OCI-LY1 (cell line): Measurements from ENCODE around the gene VTI1A.

ENCODE experiments used
- H2AFZ ChIP-seq: fragments of 200-600 bp; sonication (generic), shearing (Covaris generic); 2 replicates; pipeline ENCODE4 v1.6.0; 2014; ENCODE audit warnings: antibody characterized with exemption, mild to moderate bottlenecking, low read length
- H3F3A ChIP-seq: fragments of 200-600 bp; sonication (generic), shearing (Covaris generic); 2 replicates; pipeline ENCODE4 v1.6.0; 2014; ENCODE audit warnings: mild to moderate bottlenecking, antibody characterized with exemption, low read length, moderate library complexity; ENCODE audit not compliant: insufficient read depth
- H3K27ac ChIP-seq: fragments of 200-600 bp; sonication (generic); 2 replicates; pipeline ENCODE4 v1.5.1; 2014; ENCODE audit warnings: low read length, mixed run types, mild to moderate bottlenecking, low read depth; ENCODE audit not compliant: poor library complexity, severe bottlenecking
- H3K27me3 ChIP-seq: fragments of 200-600 bp; sonication (generic); 2 replicates; pipeline ENCODE4 v1.6.0; 2014; ENCODE audit warnings: antibody characterized with exemption, mild to moderate bottlenecking, low read length, moderate library complexity; ENCODE audit not compliant: insufficient read depth
- H3K36me3 ChIP-seq: fragments of 200-600 bp; sonication (generic); 2 replicates; pipeline ENCODE4 v1.6.1; 2014; ENCODE audit warnings: mild to moderate bottlenecking, antibody characterized with exemption, low read length, moderate library complexity, mixed read lengths; ENCODE audit not compliant: insufficient read depth
- H3K4me1 ChIP-seq: fragments of 200-600 bp; sonication (generic); 2 replicates; pipeline ENCODE4 v1.5.1; 2014; ENCODE audit warnings: mild to moderate bottlenecking, low read length, moderate library complexity; ENCODE audit not compliant: insufficient read depth, severe bottlenecking
- H3K4me2 ChIP-seq: fragments of 200-600 bp; sonication (generic), shearing (Covaris generic); 2 replicates; pipeline ENCODE4 v1.6.1; 2014; ENCODE audit warnings: low read length
- H3K4me3 ChIP-seq: fragments of 200-600 bp; sonication (generic); 2 replicates; pipeline ENCODE4 v1.5.1; 2014; ENCODE audit warnings: low read length, low read depth, mild to moderate bottlenecking, mixed read lengths; ENCODE audit not compliant: poor library complexity, severe bottlenecking
- H3K79me2 ChIP-seq: fragments of 200-600 bp; shearing (Covaris generic); 2 replicates; pipeline ENCODE4 v1.6.1; 2016; ENCODE audit warnings: mixed run types, low read length, mixed read lengths; ENCODE audit not compliant: insufficient read depth
- H3K9ac ChIP-seq: fragments of 200-600 bp; sonication (generic), shearing (Covaris generic); 2 replicates; pipeline ENCODE4 v1.6.1; 2014; ENCODE audit warnings: mild to moderate bottlenecking, low read length, mixed read lengths
- H3K9me2 ChIP-seq: fragments of 200-600 bp; sonication (generic), shearing (Covaris generic); 2 replicates; pipeline ENCODE4 v1.6.1; 2014; ENCODE audit warnings: low read depth, mild to moderate bottlenecking, low read length, mixed read lengths
- H3K9me3 ChIP-seq: fragments of 200-600 bp; shearing (Covaris generic); 2 replicates; pipeline ENCODE4 v1.6.1; 2014; ENCODE audit warnings: low read length, mixed read lengths
- H4K20me1 ChIP-seq: fragments of 200-600 bp; sonication (generic), shearing (Covaris generic); 2 replicates; pipeline ENCODE4 v1.6.0; 2016; ENCODE audit warnings: mild to moderate bottlenecking, low read length; ENCODE audit not compliant: insufficient read depth
- EZH2 ChIP-seq: fragments of 200-600 bp; sonication (generic), shearing (Covaris generic); IDR thresholded peaks from 2 replicates; pipeline ENCODE4 v1.8.0; 2017; ENCODE audit warnings: borderline replicate concordance, mixed run types, mild to moderate bottlenecking, antibody characterized with exemption, low read length, moderate library complexity, mixed read lengths
- TF ChIP-seq, protein P1 (sequence below): fragments of 200-600 bp; sonication (generic), shearing (Covaris generic); IDR thresholded peaks from 2 replicates; pipeline ENCODE4 v1.5.1; 2017; ENCODE audit warnings: mild to moderate bottlenecking, antibody characterized with exemption, low read length, moderate library complexity, mixed read lengths

The VTI1A gene

GRCh38 chr10:112619556-112619955 is 172.5 kb downstream of the VTI1A start:
- H3K9me2 ChIP-seq: no peaks in the 10 kb centered on the region
- no peak overlapping the region for H3K4me3 ChIP-seq
- H3K4me1 ChIP-seq: no peaks in the 10 kb centered on the region
- no peaks in the 10 kb centered on the region for H3K79me2 ChIP-seq
- no peak overlapping the region for H3K9ac ChIP-seq
- TF ChIP-seq EZH2: no peak
- TF ChIP-seq, protein P1, sequence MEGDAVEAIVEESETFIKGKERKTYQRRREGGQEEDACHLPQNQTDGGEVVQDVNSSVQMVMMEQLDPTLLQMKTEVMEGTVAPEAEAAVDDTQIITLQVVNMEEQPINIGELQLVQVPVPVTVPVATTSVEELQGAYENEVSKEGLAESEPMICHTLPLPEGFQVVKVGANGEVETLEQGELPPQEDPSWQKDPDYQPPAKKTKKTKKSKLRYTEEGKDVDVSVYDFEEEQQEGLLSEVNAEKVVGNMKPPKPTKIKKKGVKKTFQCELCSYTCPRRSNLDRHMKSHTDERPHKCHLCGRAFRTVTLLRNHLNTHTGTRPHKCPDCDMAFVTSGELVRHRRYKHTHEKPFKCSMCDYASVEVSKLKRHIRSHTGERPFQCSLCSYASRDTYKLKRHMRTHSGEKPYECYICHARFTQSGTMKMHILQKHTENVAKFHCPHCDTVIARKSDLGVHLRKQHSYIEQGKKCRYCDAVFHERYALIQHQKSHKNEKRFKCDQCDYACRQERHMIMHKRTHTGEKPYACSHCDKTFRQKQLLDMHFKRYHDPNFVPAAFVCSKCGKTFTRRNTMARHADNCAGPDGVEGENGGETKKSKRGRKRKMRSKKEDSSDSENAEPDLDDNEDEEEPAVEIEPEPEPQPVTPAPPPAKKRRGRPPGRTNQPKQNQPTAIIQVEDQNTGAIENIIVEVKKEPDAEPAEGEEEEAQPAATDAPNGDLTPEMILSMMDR: no peak
- H4K20me1 ChIP-seq: no peaks in the 10 kb centered on the region
- no peaks in the 10 kb centered on the region for H3K27me3 ChIP-seq
- no peaks in the 10 kb centered on the region for H3F3A ChIP-seq
- H3K4me2 ChIP-seq: no peak overlapping the region
- H2AFZ ChIP-seq: no peak overlapping the region
- H3K36me3 ChIP-seq: no peaks in the 10 kb centered on the region
- no peak overlapping the region for H3K27ac ChIP-seq
- H3K9me3 ChIP-seq: peaks cover 8% of the 10 kb centered on the region

GRCh38 chr10:112622786-112623185 is 175.8 kb downstream of the VTI1A start:
- TF ChIP-seq, protein P1: no peak
- TF ChIP-seq EZH2: no peak
- Histone ChIP-seq H4K20me1 (no peaks in the 10 kb centered on the region), H3K4me3 (no peak overlapping the region), H3K9ac (no peak overlapping the region), H2AFZ (no peak overlapping the region), H3K36me3 (no peaks in the 10 kb centered on the region), H3K9me2 (no peaks in the 10 kb centered on the region), H3K27ac (no peak overlapping the region), H3K4me1 (no peaks in the 10 kb centered on the region), H3K79me2 (no peaks in the 10 kb centered on the region), H3F3A (no peaks in the 10 kb centered on the region), H3K9me3 (no peaks in the 10 kb centered on the region), H3K4me2 (no peak overlapping the region), H3K27me3 (no peaks in the 10 kb centered on the region)

GRCh38 chr10:112624546-112625048 is 177.6 kb downstream of the VTI1A start:
- H3K9me3 ChIP-seq: no peaks in the 10 kb centered on the region
- H2AFZ ChIP-seq: no peak overlapping the region
- no peak overlapping the region for H3K27ac ChIP-seq
- no peaks in the 10 kb centered on the region for H3F3A ChIP-seq
- H3K36me3 ChIP-seq: no peaks in the 10 kb centered on the region
- no peaks in the 10 kb centered on the region for H3K79me2 ChIP-seq
- H3K9me2 ChIP-seq: no peaks in the 10 kb centered on the region
- no peaks in the 10 kb centered on the region for H3K4me1 ChIP-seq
- H4K20me1 ChIP-seq: no peaks in the 10 kb centered on the region
- H3K4me2 ChIP-seq: no peak overlapping the region
- no peak overlapping the region for H3K4me3 ChIP-seq
- no peaks in the 10 kb centered on the region for H3K27me3 ChIP-seq
- TF ChIP-seq, protein P1: no peak
- TF ChIP-seq EZH2: no peak
- H3K9ac ChIP-seq: no peak overlapping the region
